ENCODE measurements around the gene ARHGEF38. TPM values are rescaled to one million over a fixed set of nuclear protein-coding genes. Genes with fewer than 3 reads are reported as not detected.
A peak's percentile ranks its signal among the peaks of the same experiment; 100 is the strongest.
"Not testable (repeated sequence)": the region's sequence is repeated elsewhere in the genome, so short reads cannot be mapped to it uniquely, and the experiment has no call there.

ARHGEF38 gene
- total RNA-seq, 1 experiment from 2014 or later: not detected

GRCh38 chr4:105710678-105711077 is 158.3 kb downstream of the ARHGEF38 start:
- Histone ChIP-seq H3K9me3 (no peaks in the 10 kb centered on the region), H3K36me3 (no peaks in the 10 kb centered on the region; the same call in 1 of the 2 replicates), H3K27me3 (no peaks in the 10 kb centered on the region), H3K4me3 (peak overlapping the region; percentile 33)
- no peak for DNase-seq

GRCh38 chr4:105712766-105713165 is 160.3 kb downstream of the ARHGEF38 start:
- no peaks in the 10 kb centered on the region; the same call in 1 of the 2 replicates for H3K36me3 ChIP-seq
- no peak overlapping the region for H3K4me3 ChIP-seq
- H3K9me3 ChIP-seq: no peaks in the 10 kb centered on the region
- DNase-seq: no peak
- no peaks in the 10 kb centered on the region for H3K27me3 ChIP-seq

DNA sequence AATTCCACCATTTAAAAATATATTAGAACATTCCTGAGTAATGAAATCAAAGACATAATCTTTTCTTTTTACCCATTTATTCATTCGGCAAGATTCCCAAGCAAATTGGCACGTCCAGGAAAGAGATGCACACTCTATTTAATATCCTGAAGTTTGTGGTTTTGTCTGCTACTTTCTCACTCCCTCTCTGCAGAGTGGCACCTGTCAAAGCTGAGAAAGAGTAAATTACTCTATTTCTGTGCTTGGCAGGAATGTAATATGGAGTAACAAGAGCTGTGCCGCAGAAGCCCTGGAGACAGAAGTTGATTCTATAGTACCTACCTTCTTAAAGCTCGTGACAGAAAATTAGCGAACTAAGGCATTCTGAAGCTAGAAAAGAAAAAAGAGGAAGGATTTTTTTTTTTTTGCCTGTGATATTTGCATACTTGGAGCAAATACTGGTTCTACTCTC is 161.7 kb downstream of the ARHGEF38 start:
- no peaks in the 10 kb centered on the region for H3K9me3 ChIP-seq
- no peaks in the 10 kb centered on the region for H3K27me3 ChIP-seq
- no peak for DNase-seq
- H3K36me3 ChIP-seq: no peaks in the 10 kb centered on the region
- H3K4me3 ChIP-seq: no peak overlapping the region

GRCh38 chr4:105714932-105715331 is 162.5 kb downstream of the ARHGEF38 start:
- H3K9me3 ChIP-seq: no peaks in the 10 kb centered on the region
- H3K36me3 ChIP-seq: no peaks in the 10 kb centered on the region
- no peak for DNase-seq
- no peaks in the 10 kb centered on the region for H3K27me3 ChIP-seq
- H3K4me3 ChIP-seq: no peak overlapping the region

- DNase-seq: no peak
- H3K4me3 ChIP-seq: no peak overlapping the region
- no peaks in the 10 kb centered on the region for H3K27me3 ChIP-seq
- no peaks in the 10 kb centered on the region; the same call in 1 of the 2 replicates for H3K36me3 ChIP-seq
- no peaks in the 10 kb centered on the region for H3K9me3 ChIP-seq
Observed at GRCh38 chr4:105715692-105716278, 163.4 kb downstream of the ARHGEF38 start.

GRCh38 chr4:105719204-105719603 is 166.8 kb downstream of the ARHGEF38 start:
- Histone ChIP-seq H3K27me3 (no peaks in the 10 kb centered on the region), H3K9me3 (no peaks in the 10 kb centered on the region), H3K4me3 (no peak overlapping the region), H3K36me3 (no peaks in the 10 kb centered on the region; the same call in 1 of the 2 replicates)
- DNase-seq: no peak

GRCh38 chr4:105725623-105726022 is 173.2 kb downstream of the ARHGEF38 start:
- no peak for DNase-seq
- no peak overlapping the region for H3K4me3 ChIP-seq
- H3K9me3 ChIP-seq: no peaks in the 10 kb centered on the region
- no peaks in the 10 kb centered on the region for H3K27me3 ChIP-seq
- H3K36me3 ChIP-seq: peaks cover 6% of the 10 kb centered on the region; the same call in 1 of the 2 replicates

- H3K27me3 ChIP-seq, H3K4me3 ChIP-seq, H3K9me3 ChIP-seq, H3K36me3 ChIP-seq, DNase-seq: not testable (repeated sequence)
Observed at GRCh38 chr4:105729895-105730294, 177.5 kb downstream of the ARHGEF38 start.

Other genes with a start within 250 kb of the ARHGEF38 start
- gene PPA2, start 78.6 kb upstream of the ARHGEF38 start, total RNA-seq (2014; rRNA removed; shearing (Covaris generic); ENCODE audit: low replicate concordance): 122 and 247 TPM in 2 replicates
- 8.3 and 14.0 TPM in 2 replicates for gene INTS12, start 156.1 kb downstream of the ARHGEF38 start, total RNA-seq (2014; rRNA removed; shearing (Covaris generic); ENCODE audit: low replicate concordance)
- 10.4 and 10.9 TPM in 2 replicates for gene GSTCD, start 156.2 kb downstream of the ARHGEF38 start, total RNA-seq (2014; rRNA removed; shearing (Covaris generic); ENCODE audit: low replicate concordance)